Measurements from ENCODE around the gene ATXN7L2.
A peak's percentile ranks its signal among the peaks of the same experiment; 100 is the strongest.

ATXN7L2 gene

GRCh38 chr1:109491372-109491771, 7.7 kb downstream of the ATXN7L2 start:
- H3K79me1 ChIP-seq (replicated peaks; ENCODE audit: low read length, poor library complexity, severe bottlenecking), result peaks cover 16% of the 10 kb centered on the region
- 96% methylated on average over 8 of the region's 8 CpGs for WGBS
- H2AFZ ChIP-seq (ENCODE audit: low read depth, low read length), result no peak overlapping the region
- no peak overlapping the region for H4K8ac ChIP-seq (ENCODE audit: low read length)
- H2BK5ac ChIP-seq (ENCODE audit: low read depth, low read length, poor library complexity, severe bottlenecking), result no peak overlapping the region
- no peak overlapping the region for H3K18ac ChIP-seq (ENCODE audit: low read depth in 1 of 2, low read length in 2 of 2)
- no peak overlapping the region for H2BK120ac ChIP-seq (ENCODE audit: low read depth, low read length)
- H2AK5ac ChIP-seq (ENCODE audit: low read length, severe bottlenecking), result no peak overlapping the region
- H3K27ac ChIP-seq (ENCODE audit: low read length, poor library complexity, severe bottlenecking), result no peak overlapping the region
- DNase-seq, result no peak
- H3K4me1 ChIP-seq (ENCODE audit: control insufficient read depth, insufficient read depth, low read depth, low read length), result peaks cover 13% of the 10 kb centered on the region
- H3K14ac ChIP-seq (ENCODE audit: low read length in 2 of 2), result no peak overlapping the region
- H3K36me3 ChIP-seq (ENCODE audit: control insufficient read depth in 1 of 2, insufficient read depth in 2 of 2, low read depth in 1 of 2, low read length in 2 of 2), result peaks cover 60% of the 10 kb centered on the region in 2 experiments
- H2BK15ac ChIP-seq (ENCODE audit: low read depth, poor library complexity, severe bottlenecking), result no peak overlapping the region
- H3K9me3 ChIP-seq (ENCODE audit: control insufficient read depth, low read length), result no peaks in the 10 kb centered on the region
- H3K23ac ChIP-seq (ENCODE audit: low read length in 2 of 2), result no peak overlapping the region
- no peaks in the 10 kb centered on the region for H3K27me3 ChIP-seq (ENCODE audit: control insufficient read depth in 1 of 2, insufficient read depth in 1 of 2, low read length in 2 of 2)
- H4K91ac ChIP-seq (ENCODE audit: low read length), result no peak overlapping the region
- H2BK12ac ChIP-seq (ENCODE audit: low read length in 2 of 2), result no peak overlapping the region
- no peak overlapping the region for H3K4ac ChIP-seq (ENCODE audit: low read depth in 1 of 2, low read length in 2 of 2)
- no peak overlapping the region for H3K4me3 ChIP-seq (ENCODE audit: insufficient read depth in 1 of 2, low read depth in 1 of 2, low read length in 2 of 2)
- no peak overlapping the region for H3K4me2 ChIP-seq (ENCODE audit: low read length, poor library complexity, severe bottlenecking)
- no peak overlapping the region for H3K9ac ChIP-seq (ENCODE audit: low read length)

- Histone ChIP-seq H2AFZ (ENCODE audit: low read depth, low read length) (no peak overlapping the region), H4K91ac (ENCODE audit: low read length) (no peak overlapping the region), H2AK5ac (ENCODE audit: low read length, severe bottlenecking) (no peak overlapping the region), H2BK15ac (ENCODE audit: low read depth, poor library complexity, severe bottlenecking) (no peak overlapping the region), H2BK120ac (ENCODE audit: low read depth, low read length) (no peak overlapping the region), H3K4me1 (ENCODE audit: control insufficient read depth, insufficient read depth, low read depth, low read length) (peaks cover 13% of the 10 kb centered on the region), H3K27me3 (ENCODE audit: control insufficient read depth in 1 of 2, insufficient read depth in 1 of 2, low read length in 2 of 2) (no peaks in the 10 kb centered on the region), H3K9ac (ENCODE audit: low read length) (peak overlapping the region; percentile 88), H3K9me3 (ENCODE audit: control insufficient read depth, low read length) (no peaks in the 10 kb centered on the region), H4K8ac (ENCODE audit: low read length) (peak overlapping the region; percentile 28), H3K27ac (ENCODE audit: low read length, poor library complexity, severe bottlenecking) (no peak overlapping the region), H3K14ac (ENCODE audit: low read length in 2 of 2) (no peak overlapping the region), H3K4ac (ENCODE audit: low read depth in 1 of 2, low read length in 2 of 2) (no peak overlapping the region), H3K18ac (ENCODE audit: low read depth in 1 of 2, low read length in 2 of 2) (no peak overlapping the region), H3K79me1 (replicated peaks; ENCODE audit: low read length, poor library complexity, severe bottlenecking) (peaks cover 26% of the 10 kb centered on the region), H3K23ac (ENCODE audit: low read length in 2 of 2) (no peak overlapping the region), H2BK12ac (ENCODE audit: low read length in 2 of 2) (no peak overlapping the region), H2BK5ac (ENCODE audit: low read depth, low read length, poor library complexity, severe bottlenecking) (no peak overlapping the region), H3K4me3 (ENCODE audit: insufficient read depth in 1 of 2, low read depth in 1 of 2, low read length in 2 of 2) (no peak overlapping the region), H3K36me3 (ENCODE audit: control insufficient read depth in 1 of 2, insufficient read depth in 2 of 2, low read depth in 1 of 2, low read length in 2 of 2) (peaks cover 62 to 63% of the 10 kb centered on the region in 2 experiments), H3K4me2 (ENCODE audit: low read length, poor library complexity, severe bottlenecking) (no peak overlapping the region)
- WGBS, result 57% methylated on average over 4 of the region's 4 CpGs
- DNase-seq, result no peak
These were observed 9.1 kb downstream of the ATXN7L2 start for GRCh38 chr1:109492779-109493178.

GRCh38 chr1:109493227-109493626, 9.5 kb downstream of the ATXN7L2 start:
- H4K91ac ChIP-seq (ENCODE audit: low read length), result no peak overlapping the region
- H3K4me1 ChIP-seq (ENCODE audit: control insufficient read depth, insufficient read depth, low read depth, low read length), result peaks cover 13% of the 10 kb centered on the region
- no peak overlapping the region for H3K4me2 ChIP-seq (ENCODE audit: low read length, poor library complexity, severe bottlenecking)
- H4K8ac ChIP-seq (ENCODE audit: low read length), result peak overlapping the region; percentile 74
- H3K4me3 ChIP-seq (ENCODE audit: insufficient read depth in 1 of 2, low read depth in 1 of 2, low read length in 2 of 2), result peak overlapping the region in 1 of 2 experiments; percentile 97
- peaks cover 62 to 63% of the 10 kb centered on the region in 2 experiments for H3K36me3 ChIP-seq (ENCODE audit: control insufficient read depth in 1 of 2, insufficient read depth in 2 of 2, low read depth in 1 of 2, low read length in 2 of 2)
- peak overlapping the region in 1 of 2 experiments; percentile 43 for H3K4ac ChIP-seq (ENCODE audit: low read depth in 1 of 2, low read length in 2 of 2)
- DNase-seq, result no peak
- no peak overlapping the region for H3K18ac ChIP-seq (ENCODE audit: low read depth in 1 of 2, low read length in 2 of 2)
- H3K9ac ChIP-seq (ENCODE audit: low read length), result peak overlapping the region; percentile 88
- H2BK15ac ChIP-seq (ENCODE audit: low read depth, poor library complexity, severe bottlenecking), result no peak overlapping the region
- no peaks in the 10 kb centered on the region for H3K9me3 ChIP-seq (ENCODE audit: control insufficient read depth, low read length)
- peaks cover 28% of the 10 kb centered on the region for H3K79me1 ChIP-seq (replicated peaks; ENCODE audit: low read length, poor library complexity, severe bottlenecking)
- H3K23ac ChIP-seq (ENCODE audit: low read length in 2 of 2), result no peak overlapping the region
- WGBS, result 82% methylated on average over 4 of the region's 4 CpGs
- H2BK120ac ChIP-seq (ENCODE audit: low read depth, low read length), result no peak overlapping the region
- no peak overlapping the region for H2BK5ac ChIP-seq (ENCODE audit: low read depth, low read length, poor library complexity, severe bottlenecking)
- H2AK5ac ChIP-seq (ENCODE audit: low read length, severe bottlenecking), result no peak overlapping the region
- no peaks in the 10 kb centered on the region for H3K27me3 ChIP-seq (ENCODE audit: control insufficient read depth in 1 of 2, insufficient read depth in 1 of 2, low read length in 2 of 2)
- H3K27ac ChIP-seq (ENCODE audit: low read length, poor library complexity, severe bottlenecking), result no peak overlapping the region
- H3K14ac ChIP-seq (ENCODE audit: low read length in 2 of 2), result no peak overlapping the region
- H2BK12ac ChIP-seq (ENCODE audit: low read length in 2 of 2), result no peak overlapping the region
- no peak overlapping the region for H2AFZ ChIP-seq (ENCODE audit: low read depth, low read length)

- Histone ChIP-seq H3K18ac (ENCODE audit: low read depth in 1 of 2, low read length in 2 of 2) (peak within 1 kb of the TSS; percentile 79 to 96), H3K23ac (ENCODE audit: low read length in 2 of 2) (peak within 1 kb of the TSS in 1 of 2 experiments; percentile 76), H3K9ac (ENCODE audit: low read length) (peak within 1 kb of the TSS; percentile 88), H2AK5ac (ENCODE audit: low read length, severe bottlenecking) (peak within 1 kb of the TSS; percentile 26), H3K14ac (ENCODE audit: low read length in 2 of 2) (peak within 1 kb of the TSS in 1 of 2 experiments; percentile 97), H2BK120ac (ENCODE audit: low read depth, low read length) (no peak within 1 kb of the TSS), H2BK5ac (ENCODE audit: low read depth, low read length, poor library complexity, severe bottlenecking) (no peak within 1 kb of the TSS), H3K9me3 (ENCODE audit: control insufficient read depth, low read length) (no peaks in the 10 kb centered on the region), H3K36me3 (ENCODE audit: control insufficient read depth in 1 of 2, insufficient read depth in 2 of 2, low read depth in 1 of 2, low read length in 2 of 2) (peaks cover 55 to 58% of the 10 kb centered on the region in 2 experiments), H2AFZ (ENCODE audit: low read depth, low read length) (peak within 1 kb of the TSS; percentile 96), H3K27ac (ENCODE audit: low read length, poor library complexity, severe bottlenecking) (peak within 1 kb of the TSS; percentile 83), H4K8ac (ENCODE audit: low read length) (peak within 1 kb of the TSS; percentile 95), H3K27me3 (ENCODE audit: control insufficient read depth in 1 of 2, insufficient read depth in 1 of 2, low read length in 2 of 2) (no peaks in the 10 kb centered on the region), H3K4ac (ENCODE audit: low read depth in 1 of 2, low read length in 2 of 2) (peak within 1 kb of the TSS in 1 of 2 experiments; percentile 89), H3K4me2 (ENCODE audit: low read length, poor library complexity, severe bottlenecking) (peak within 1 kb of the TSS; percentile 71), H2BK12ac (ENCODE audit: low read length in 2 of 2) (no peak within 1 kb of the TSS), H4K91ac (ENCODE audit: low read length) (peak within 1 kb of the TSS; percentile 70), H3K79me1 (replicated peaks; ENCODE audit: low read length, poor library complexity, severe bottlenecking) (peaks cover 30% of the 10 kb centered on the region), H3K4me1 (ENCODE audit: control insufficient read depth, insufficient read depth, low read depth, low read length) (peaks cover 16% of the 10 kb centered on the region), H2BK15ac (ENCODE audit: low read depth, poor library complexity, severe bottlenecking) (peak within 1 kb of the TSS; percentile 92), H3K4me3 (ENCODE audit: insufficient read depth in 1 of 2, low read depth in 1 of 2, low read length in 2 of 2) (peak within 1 kb of the TSS; percentile 94 to 97)
- DNase-seq, result peak; percentile 86
- under 1% methylated on average over 44 of the region's 44 CpGs for WGBS
These were observed 10.3 kb downstream of the ATXN7L2 start, which contains the start of gene CYB561D1 for GRCh38 chr1:109493805-109494539. Gene CYB561D1 (plus strand): TSS chr1:109494094. CDS start chr1:109494140, 46 bp downstream.

Measured in mesenchymal stem cell (in vitro differentiated cells and primary cell).